ENCODE results near the gene GTF3C4.

GTF3C4 gene

DNA sequence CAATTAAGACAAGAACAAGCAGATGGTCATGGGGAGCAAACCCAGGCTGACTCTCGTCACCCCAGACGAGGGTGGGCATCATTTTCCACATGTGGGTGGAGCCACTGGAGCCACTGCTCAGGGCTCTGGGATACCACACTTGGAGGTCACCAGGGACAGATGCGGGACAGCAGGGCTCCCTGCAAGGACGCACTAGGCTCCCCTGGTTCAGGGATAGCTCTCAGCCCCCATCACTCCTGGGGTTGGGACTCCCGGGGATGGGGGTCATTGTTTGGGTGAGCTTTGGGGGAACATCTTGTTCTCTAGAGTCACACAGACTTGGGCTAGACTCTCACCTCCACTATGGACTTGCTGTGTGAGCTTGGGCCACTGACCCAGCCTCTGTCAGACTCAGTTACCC, 57.8 kb downstream of the GTF3C4 start:
- TF ChIP-seq TEAD4 (IDR thresholded peaks at IDR 0.05) (no peak), EP300 (IDR thresholded peaks at IDR 0.05; ENCODE audit: borderline replicate concordance) (no peak), CEBPB (IDR thresholded peaks at IDR 0.05) (no peak), FOXM1 (IDR thresholded peaks at IDR 0.05; ENCODE audit: borderline replicate concordance, low read depth) (no peak), RAD21 (IDR thresholded peaks at IDR 0.05; ENCODE audit: low read depth) (no peak), YY1 (IDR thresholded peaks at IDR 0.05; ENCODE audit: low read depth) (no peak)

DNA sequence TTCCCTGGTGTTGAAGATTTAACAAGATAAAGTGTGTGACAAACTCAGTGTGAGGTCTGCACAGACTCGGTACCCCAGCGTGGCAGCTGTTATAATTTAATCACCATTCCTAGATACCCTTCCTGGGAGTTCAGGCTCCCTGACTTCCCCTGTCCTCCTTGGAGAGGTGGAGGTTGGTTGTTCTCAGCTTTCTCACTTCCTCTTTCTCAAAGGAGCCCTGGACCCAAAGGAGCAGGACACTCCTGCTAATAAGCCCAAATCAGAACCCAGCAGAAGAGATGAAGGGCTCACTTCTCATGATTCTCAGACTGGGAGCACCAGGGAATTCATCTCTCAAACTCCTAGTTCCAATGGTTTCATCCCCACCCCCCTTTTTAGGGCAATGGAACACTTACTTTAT, 58.2 kb downstream of the GTF3C4 start:
- TF ChIP-seq, protein P1, sequence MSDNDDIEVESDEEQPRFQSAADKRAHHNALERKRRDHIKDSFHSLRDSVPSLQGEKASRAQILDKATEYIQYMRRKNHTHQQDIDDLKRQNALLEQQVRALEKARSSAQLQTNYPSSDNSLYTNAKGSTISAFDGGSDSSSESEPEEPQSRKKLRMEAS (IDR thresholded peaks at IDR 0.05), result no peak
- TF ChIP-seq EGR1 (IDR thresholded peaks at IDR 0.05), result no peak
- no peak for TF ChIP-seq FOXM1 (IDR thresholded peaks at IDR 0.05; ENCODE audit: borderline replicate concordance, low read depth)
- TF ChIP-seq TAF1 (IDR thresholded peaks at IDR 0.05; ENCODE audit: low read depth), result no peak
- TF ChIP-seq, protein P2, sequence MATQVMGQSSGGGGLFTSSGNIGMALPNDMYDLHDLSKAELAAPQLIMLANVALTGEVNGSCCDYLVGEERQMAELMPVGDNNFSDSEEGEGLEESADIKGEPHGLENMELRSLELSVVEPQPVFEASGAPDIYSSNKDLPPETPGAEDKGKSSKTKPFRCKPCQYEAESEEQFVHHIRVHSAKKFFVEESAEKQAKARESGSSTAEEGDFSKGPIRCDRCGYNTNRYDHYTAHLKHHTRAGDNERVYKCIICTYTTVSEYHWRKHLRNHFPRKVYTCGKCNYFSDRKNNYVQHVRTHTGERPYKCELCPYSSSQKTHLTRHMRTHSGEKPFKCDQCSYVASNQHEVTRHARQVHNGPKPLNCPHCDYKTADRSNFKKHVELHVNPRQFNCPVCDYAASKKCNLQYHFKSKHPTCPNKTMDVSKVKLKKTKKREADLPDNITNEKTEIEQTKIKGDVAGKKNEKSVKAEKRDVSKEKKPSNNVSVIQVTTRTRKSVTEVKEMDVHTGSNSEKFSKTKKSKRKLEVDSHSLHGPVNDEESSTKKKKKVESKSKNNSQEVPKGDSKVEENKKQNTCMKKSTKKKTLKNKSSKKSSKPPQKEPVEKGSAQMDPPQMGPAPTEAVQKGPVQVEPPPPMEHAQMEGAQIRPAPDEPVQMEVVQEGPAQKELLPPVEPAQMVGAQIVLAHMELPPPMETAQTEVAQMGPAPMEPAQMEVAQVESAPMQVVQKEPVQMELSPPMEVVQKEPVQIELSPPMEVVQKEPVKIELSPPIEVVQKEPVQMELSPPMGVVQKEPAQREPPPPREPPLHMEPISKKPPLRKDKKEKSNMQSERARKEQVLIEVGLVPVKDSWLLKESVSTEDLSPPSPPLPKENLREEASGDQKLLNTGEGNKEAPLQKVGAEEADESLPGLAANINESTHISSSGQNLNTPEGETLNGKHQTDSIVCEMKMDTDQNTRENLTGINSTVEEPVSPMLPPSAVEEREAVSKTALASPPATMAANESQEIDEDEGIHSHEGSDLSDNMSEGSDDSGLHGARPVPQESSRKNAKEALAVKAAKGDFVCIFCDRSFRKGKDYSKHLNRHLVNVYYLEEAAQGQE (IDR thresholded peaks at IDR 0.05; ENCODE audit: low read depth), result no peak
- no peak for TF ChIP-seq EP300 (IDR thresholded peaks at IDR 0.05; ENCODE audit: borderline replicate concordance)
- no peak for TF ChIP-seq TEAD4 (IDR thresholded peaks at IDR 0.05)
- TF ChIP-seq ZBTB7A (IDR thresholded peaks at IDR 0.05; ENCODE audit: low read depth), result no peak
- TF ChIP-seq CEBPB (IDR thresholded peaks at IDR 0.05), result no peak
- TF ChIP-seq CREB1 (IDR thresholded peaks at IDR 0.05; ENCODE audit: low read depth), result no peak
- no peak for TF ChIP-seq RAD21 (IDR thresholded peaks at IDR 0.05; ENCODE audit: low read depth)
- no peak for TF ChIP-seq YY1 (IDR thresholded peaks at IDR 0.05; ENCODE audit: low read depth)
- TF ChIP-seq, protein P3, sequence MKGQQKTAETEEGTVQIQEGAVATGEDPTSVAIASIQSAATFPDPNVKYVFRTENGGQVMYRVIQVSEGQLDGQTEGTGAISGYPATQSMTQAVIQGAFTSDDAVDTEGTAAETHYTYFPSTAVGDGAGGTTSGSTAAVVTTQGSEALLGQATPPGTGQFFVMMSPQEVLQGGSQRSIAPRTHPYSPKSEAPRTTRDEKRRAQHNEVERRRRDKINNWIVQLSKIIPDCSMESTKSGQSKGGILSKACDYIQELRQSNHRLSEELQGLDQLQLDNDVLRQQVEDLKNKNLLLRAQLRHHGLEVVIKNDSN (IDR thresholded peaks at IDR 0.05), result no peak
- no peak for TF ChIP-seq TCF12 (IDR thresholded peaks at IDR 0.05; ENCODE audit: low read depth)
- no peak for TF ChIP-seq NFIC (IDR thresholded peaks at IDR 0.05)

DNA sequence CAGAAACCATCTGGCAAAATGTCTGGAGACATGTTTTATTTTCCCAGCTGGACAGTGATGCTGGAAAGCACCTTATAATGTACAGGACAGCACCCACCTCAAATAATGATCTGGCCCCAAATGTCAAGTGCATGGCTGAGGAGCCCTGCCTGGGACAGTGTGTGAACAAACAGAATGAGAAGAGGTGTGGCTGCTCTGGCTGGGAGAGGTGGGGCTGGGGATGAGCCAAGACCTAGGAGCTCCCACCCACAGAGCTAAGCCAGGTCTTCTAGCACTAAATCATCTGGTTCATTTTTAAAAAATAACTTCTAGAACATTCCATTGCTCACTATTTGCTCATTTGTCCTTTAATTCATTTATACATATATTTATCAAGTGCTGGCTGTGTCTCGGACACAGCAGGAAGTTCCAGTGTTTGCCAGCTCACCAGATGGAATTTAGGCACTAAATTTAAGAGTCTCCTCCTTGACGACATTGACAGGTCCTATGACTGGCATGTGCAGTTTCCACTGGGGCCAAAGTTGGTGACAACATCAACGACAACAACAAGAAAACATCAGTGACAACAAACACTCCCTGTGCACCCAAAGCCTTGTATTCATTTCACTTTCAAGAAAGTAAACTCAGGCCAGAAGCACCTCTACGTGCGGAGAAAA, 59.1 kb downstream of the GTF3C4 start:
- TF ChIP-seq, protein P1 (IDR thresholded peaks at IDR 0.05), result no peak
- no peak for TF ChIP-seq TCF12 (IDR thresholded peaks at IDR 0.05; ENCODE audit: low read depth)

DNA sequence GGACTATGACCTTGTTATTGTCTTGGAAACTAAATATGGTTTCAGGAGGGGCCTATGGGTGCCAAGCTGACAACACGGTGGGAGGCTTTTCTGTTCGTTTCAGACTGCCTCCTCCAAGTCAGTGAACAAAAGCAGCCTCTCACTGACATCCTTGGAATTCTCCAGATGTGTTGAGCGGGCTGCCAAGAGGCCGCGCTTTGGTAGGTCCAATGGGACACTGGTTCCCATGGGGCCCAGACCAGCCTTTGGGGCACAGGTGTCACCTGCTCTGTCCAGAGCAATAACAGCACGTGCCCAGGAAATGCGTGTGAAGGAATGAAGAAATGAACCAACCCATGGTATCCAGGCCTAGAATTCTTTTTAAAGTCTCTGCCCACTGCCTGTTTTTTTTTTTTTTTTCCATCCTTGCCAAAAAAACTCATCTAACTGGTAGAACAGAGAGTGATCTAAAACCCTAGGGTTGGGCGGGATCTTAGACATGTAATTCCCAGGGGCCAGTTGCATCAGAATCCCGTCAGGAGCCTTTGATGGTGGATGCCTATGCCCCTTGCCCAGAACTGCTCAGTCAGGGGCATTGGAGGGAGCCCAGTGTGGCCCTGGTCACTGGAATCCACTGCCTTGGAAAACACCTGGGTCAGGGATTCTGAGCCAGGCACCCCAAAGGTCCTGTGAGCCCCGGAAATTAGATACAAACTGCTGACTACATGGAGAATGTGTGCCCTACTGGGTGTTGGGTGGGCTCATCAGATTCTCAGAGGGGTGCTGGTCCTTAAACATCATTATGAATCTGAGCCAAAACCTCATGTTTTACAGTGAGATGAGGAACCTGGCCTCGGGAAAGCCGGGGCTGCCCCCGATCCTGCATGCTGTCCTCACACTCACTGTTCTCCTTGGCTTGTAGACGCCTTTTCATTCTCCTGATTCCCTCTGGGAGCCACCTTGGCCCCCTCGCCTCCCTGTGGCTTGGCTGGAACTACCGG, 60.1 kb downstream of the GTF3C4 start:
- TF ChIP-seq TEAD4 (IDR thresholded peaks at IDR 0.05) (no peak), CREB1 (IDR thresholded peaks at IDR 0.05; ENCODE audit: low read depth) (no peak), YY1 (IDR thresholded peaks at IDR 0.05; ENCODE audit: low read depth) (no peak), ZBTB7A (IDR thresholded peaks at IDR 0.05; ENCODE audit: low read depth) (no peak), EGR1 (IDR thresholded peaks at IDR 0.05) (no peak), NFIC (IDR thresholded peaks at IDR 0.05) (no peak), TAF1 (IDR thresholded peaks at IDR 0.05; ENCODE audit: low read depth) (no peak), TCF12 (IDR thresholded peaks at IDR 0.05; ENCODE audit: low read depth) (no peak), FOXM1 (IDR thresholded peaks at IDR 0.05; ENCODE audit: borderline replicate concordance, low read depth) (no peak), CEBPB (IDR thresholded peaks at IDR 0.05) (no peak)
- TF ChIP-seq, protein P2 (IDR thresholded peaks at IDR 0.05; ENCODE audit: low read depth), result no peak
- TF ChIP-seq, protein P3 (IDR thresholded peaks at IDR 0.05), result no peak

DNA sequence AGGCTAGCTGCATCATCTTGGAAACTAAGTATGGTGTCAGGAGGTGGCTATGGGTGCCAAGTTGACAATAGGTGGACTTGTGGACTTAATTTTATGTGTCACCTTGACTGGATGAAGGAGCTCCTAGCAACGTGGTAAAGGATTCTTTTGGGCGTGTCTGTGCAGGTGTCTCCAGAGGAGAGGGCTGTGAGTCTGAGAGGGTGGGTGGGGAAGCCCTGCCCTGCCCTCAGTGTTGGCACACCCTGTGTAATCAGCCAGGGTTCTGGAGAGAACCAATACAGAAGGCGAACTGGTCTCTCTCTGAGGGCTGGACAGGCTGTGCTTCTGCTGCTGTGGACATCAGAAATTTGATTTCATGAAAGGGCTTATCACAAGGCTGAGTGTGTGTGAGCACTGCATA, 61.0 kb downstream of the GTF3C4 start:
- no peak for TF ChIP-seq CREB1 (IDR thresholded peaks at IDR 0.05; ENCODE audit: low read depth)
- TF ChIP-seq, protein P1 (IDR thresholded peaks at IDR 0.05), result no peak
- TF ChIP-seq YY1 (IDR thresholded peaks at IDR 0.05; ENCODE audit: low read depth), result no peak
- TF ChIP-seq RAD21 (IDR thresholded peaks at IDR 0.05; ENCODE audit: low read depth), result no peak
- no peak for TF ChIP-seq TCF12 (IDR thresholded peaks at IDR 0.05; ENCODE audit: low read depth)

All from Ishikawa (cell line).